ENCODE results near the gene KLF2.

DNA sequence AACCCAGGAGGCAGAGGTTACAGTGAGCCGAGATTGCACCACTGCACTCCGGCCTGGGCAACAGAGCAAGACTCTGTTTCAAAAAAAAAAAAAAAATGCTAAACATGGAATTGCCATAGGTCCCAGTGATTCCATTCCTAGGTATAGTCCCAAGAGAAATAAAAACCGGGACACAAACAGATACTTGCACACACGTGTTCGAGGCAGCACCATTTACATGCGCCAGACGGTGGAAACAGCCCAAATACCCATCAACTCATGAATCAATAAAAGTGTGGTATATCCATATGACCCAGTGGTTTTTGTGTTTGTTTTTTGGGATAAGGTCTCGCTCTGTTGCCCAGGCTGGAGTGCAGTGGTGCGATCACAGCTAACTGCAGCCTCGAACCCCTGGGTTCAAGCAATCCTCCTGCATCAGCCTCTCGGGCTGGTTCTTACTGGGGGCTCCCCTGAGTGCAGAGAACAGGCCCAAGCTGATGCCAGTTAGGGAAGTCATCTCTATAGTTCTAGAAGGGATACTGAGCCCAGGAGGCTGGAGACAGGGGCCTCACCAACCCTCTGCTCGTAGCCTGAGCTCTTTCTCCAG lies 8.5 kb downstream of the KLF2 start:
- TF ChIP-seq CTCF (IDR thresholded peaks at IDR 0.05) (no peak), POLR2AphosphoS5 (IDR thresholded peaks at IDR 0.05) (no peak), POLR2A (IDR thresholded peaks at IDR 0.05) (no peak)

Data from stomach (tissue), 4 donors.